IMR-90 (cell line): ENCODE data around the gene ELF5. TPM values are rescaled to one million over a fixed set of nuclear protein-coding genes. Genes with fewer than 3 reads are reported as not detected.

Experiments used
- ATAC-seq: fragments of 200-7000 bp; cut with Tn5 transposase; 2 replicates; pipeline ENCODE4 v1.9.1; 2020; ENCODE audit warnings: low read depth, mild to moderate bottlenecking, moderate library complexity
- BruUV-seq: library from RNA; stranded (reverse); fragments of 400-500 nt; replicated peaks from 2 replicates; lab custom pipeline; 2021; lab: Mats Ljungman, UMichigan
- CTCF ChIA-PET: fragments of 300-600 bp; formaldehyde crosslinking; extraction: SDS; loops from one replicate; lab custom pipeline; 2021; ENCODE audit warnings: antibody characterized with exemption; lab: Yijun Ruan, JAX
- POLR2A ChIA-PET: fragments of 300-600 bp; sonication (Branson Sonifier 250); formaldehyde crosslinking; loops from one replicate; lab custom pipeline; 2022; ENCODE audit warnings: antibody characterized with exemption; ENCODE audit not compliant: unreplicated experiment; lab: Charles Lee
- DNase-seq: peaks from one replicate; pipeline ENCODE4 v3.0.0; 2013
- H2AFZ ChIP-seq: replicated peaks from 2 replicates; pipeline ENCODE3; 2013; ENCODE audit warnings: low read length, mild to moderate bottlenecking; ENCODE audit not compliant: poor library complexity
- H2AK5ac ChIP-seq: 2 replicates; pipeline ENCODE4 v1.6.1; 2013; ENCODE audit warnings: low read depth, low read length, inconsistent platforms
- H2AK9ac ChIP-seq: replicated peaks from 2 replicates; pipeline ENCODE3; 2013; ENCODE audit warnings: mild to moderate bottlenecking, low read depth, low read length, moderate library complexity; ENCODE audit not compliant: poor library complexity
- H2BK120ac ChIP-seq: 2 replicates; pipeline ENCODE4 v1.6.1; 2013; ENCODE audit warnings: low read depth, low read length, inconsistent platforms
- H2BK15ac ChIP-seq: 3 replicates; pipeline ENCODE4 v1.6.1; 2013; ENCODE audit warnings: low read depth, low read length, inconsistent platforms
- H2BK20ac ChIP-seq: 2 replicates; pipeline ENCODE4 v1.6.1; 2013; ENCODE audit warnings: low read depth, mild to moderate bottlenecking, inconsistent platforms, low read length, moderate library complexity
- H2BK5ac ChIP-seq: 2 replicates; pipeline ENCODE4 v1.6.1; 2013; ENCODE audit warnings: mild to moderate bottlenecking, low read depth, low read length, inconsistent platforms; ENCODE audit not compliant: poor library complexity, severe bottlenecking
- H3K14ac ChIP-seq: replicated peaks from 2 replicates; pipeline ENCODE4 v1.6.1; 2013; ENCODE audit warnings: low read depth, low read length, inconsistent platforms
- H3K18ac ChIP-seq: 2 replicates; pipeline ENCODE4 v1.6.1; 2013; ENCODE audit warnings: low read depth, low read length, control low read depth
- H3K23ac ChIP-seq: 2 replicates; pipeline ENCODE4 v1.6.1; 2013; ENCODE audit warnings: low read depth, low read length, inconsistent platforms
- H3K27ac ChIP-seq: 2 replicates; pipeline ENCODE4 v1.5.1; 2013; ENCODE audit warnings: mild to moderate bottlenecking, control low read depth, low read length; ENCODE audit not compliant: insufficient read depth
- H3K27me3 ChIP-seq: 2 replicates; pipeline ENCODE4 v1.6.1; 2013; ENCODE audit warnings: low read length; ENCODE audit not compliant: control insufficient read depth, insufficient read depth
- H3K36me3 ChIP-seq: 2 replicates; pipeline ENCODE4 v1.6.1; 2013; ENCODE audit warnings: low read length, mixed read lengths; ENCODE audit not compliant: control insufficient read depth, insufficient read depth
- H3K4ac ChIP-seq: 2 replicates; pipeline ENCODE4 v1.6.1; 2013; ENCODE audit warnings: low read depth, low read length, inconsistent platforms
- H3K4me1 ChIP-seq: 2 replicates; pipeline ENCODE4 v1.6.1; 2013; ENCODE audit warnings: low read length, mixed read lengths; ENCODE audit not compliant: control insufficient read depth, insufficient read depth
- H3K4me2 ChIP-seq: 2 replicates; pipeline ENCODE4 v1.6.1; 2013; ENCODE audit warnings: low read depth, mild to moderate bottlenecking, control low read depth, low read length, moderate library complexity
- H3K4me3 ChIP-seq: 2 replicates; pipeline ENCODE4 v1.5.1; 2013; ENCODE audit warnings: low read depth, mild to moderate bottlenecking, control low read depth, low read length, moderate library complexity; ENCODE audit not compliant: insufficient read depth
- H3K56ac ChIP-seq: 2 replicates; pipeline ENCODE4 v1.6.1; 2013; ENCODE audit warnings: low read length, inconsistent platforms; ENCODE audit not compliant: insufficient read depth; ENCODE audit errors: extremely low read depth
- H3K79me1 ChIP-seq, 2 experiments: 2 replicates each; pipeline ENCODE4 v1.6.1; 2013; ENCODE audit warnings: low read length in 2 of 2, inconsistent platforms in 1 of 2, low read depth in 1 of 2
- H3K9ac ChIP-seq: 2 replicates; pipeline ENCODE4 v1.6.1; 2013; ENCODE audit warnings: low read depth, low read length, control low read depth
- H3K9me1 ChIP-seq: 2 replicates; pipeline ENCODE4 v1.6.1; 2013; ENCODE audit warnings: low read length, inconsistent platforms; ENCODE audit not compliant: insufficient read depth
- H3K9me3 ChIP-seq: 2 replicates; pipeline ENCODE4 v1.6.1; 2013; ENCODE audit warnings: low read length; ENCODE audit not compliant: control insufficient read depth, insufficient read depth
- H4K20me1 ChIP-seq: 2 replicates; pipeline ENCODE4 v1.6.1; 2013; ENCODE audit warnings: low read length, inconsistent platforms; ENCODE audit not compliant: insufficient read depth
- H4K5ac ChIP-seq: 2 replicates; pipeline ENCODE4 v1.6.1; 2013; ENCODE audit warnings: mild to moderate bottlenecking, low read depth, low read length, control low read depth
- H4K8ac ChIP-seq, 2 experiments: 2 replicates each; pipeline ENCODE4 v1.6.1; 2013; ENCODE audit warnings: low read depth in 2 of 2, low read length in 2 of 2, control low read depth in 1 of 2, inconsistent platforms in 1 of 2
- H4K91ac ChIP-seq: 2 replicates; pipeline ENCODE4 v1.6.1; 2013; ENCODE audit warnings: low read depth, low read length, inconsistent platforms; ENCODE audit not compliant: insufficient read depth
- BHLHE40 ChIP-seq: fragments of 150-350 bp; IDR thresholded peaks from 2 replicates; pipeline ENCODE4 v1.6.1; 2016; ENCODE audit warnings: mild to moderate bottlenecking, low read depth, low read length
- CEBPB ChIP-seq: IDR thresholded peaks from 2 replicates; pipeline ENCODE4 v1.6.1; 2012; ENCODE audit warnings: low read depth, low read length, improper control_type of control experiment
- CHD1 ChIP-seq: IDR thresholded peaks from 2 replicates; pipeline ENCODE4 v1.6.1; 2012; ENCODE audit warnings: low read depth, low read length, improper control_type of control experiment
- FOS ChIP-seq: fragments of 150-350 bp; IDR thresholded peaks from 2 replicates; pipeline ENCODE4 v1.6.1; 2016; ENCODE audit warnings: low read depth, low read length
- RCOR1 ChIP-seq: IDR thresholded peaks from 2 replicates; pipeline ENCODE4 v1.6.1; 2012; ENCODE audit warnings: mild to moderate bottlenecking, low read length, improper control_type of control experiment; ENCODE audit not compliant: insufficient replicate concordance
- SMC3 ChIP-seq: fragments of 150-350 bp; IDR thresholded peaks from 2 replicates; pipeline ENCODE4 v1.6.1; 2016; ENCODE audit warnings: low read depth, mild to moderate bottlenecking, antibody characterized with exemption, low read length, moderate library complexity
- WGBS, 2 experiments: methylation state at CpG; one replicate each; pipeline versions ENCODE4 v1.1.5 to v1.1.7; 2013; ENCODE audit warnings: missing lambda C conversion rate in 2 of 2; ENCODE audit not compliant: insufficient read length in 1 of 2; ENCODE audit errors: extremely low coverage in 2 of 2; 5-methylcytosine and 5-hydroxymethylcytosine counted together
- dilution Hi-C: fragments of 300-500 bp; cut with HindIII; formaldehyde crosslinking; loops from one replicate; pipeline ENCODE4 v1.14.3; 2018; ENCODE audit warnings: low sequenced_read_pairs; ENCODE audit not compliant: unreplicated experiment
- in situ Hi-C: fragments of 300-500 bp; cut with MboI; formaldehyde crosslinking; loops from 3 replicates; pipeline ENCODE4 v1.14.3; 2019; ENCODE audit warnings: low sequenced_read_pairs, inconsistent platforms, mixed read lengths
- intact Hi-C: fragments of 100-400 bp; cut with micrococcal nuclease; formaldehyde crosslinking; loops from 2 replicates; pipeline ENCODE4 v1.10.0; 2022
- polyA plus RNA-seq, 3 experiments: library from polyadenylated mRNA; depleted of rRNA; stranded (reverse); fragments of >200 nt; gene quantifications; 2 replicates each; pipeline ENCODE4 v1.2.3, GENCODE V29; 2012; ENCODE audit warnings: low replicate concordance in 1 of 3
- total RNA-seq: library from RNA; depleted of rRNA; stranded (reverse); fragments of >200 nt; gene quantifications from 2 replicates; pipeline ENCODE4 v1.2.3, GENCODE V29; 2012
- TF ChIP-seq, protein P1 (sequence below): fragments of 150-350 bp; IDR thresholded peaks from 2 replicates; pipeline ENCODE4 v1.6.1; 2017; ENCODE audit warnings: mild to moderate bottlenecking, antibody characterized with exemption, low read length, low read depth
- TF ChIP-seq, protein P2 (sequence below): fragments of 150-350 bp; IDR thresholded peaks from 2 replicates; pipeline ENCODE4 v1.6.1; 2016; ENCODE audit warnings: low read depth, mild to moderate bottlenecking, low read length, moderate library complexity, borderline replicate concordance

Gene ELF5
- total and polyA plus RNA-seq, 2 of the 4 experiments (the other 2 are of a cell fraction), result not detected

DNA sequence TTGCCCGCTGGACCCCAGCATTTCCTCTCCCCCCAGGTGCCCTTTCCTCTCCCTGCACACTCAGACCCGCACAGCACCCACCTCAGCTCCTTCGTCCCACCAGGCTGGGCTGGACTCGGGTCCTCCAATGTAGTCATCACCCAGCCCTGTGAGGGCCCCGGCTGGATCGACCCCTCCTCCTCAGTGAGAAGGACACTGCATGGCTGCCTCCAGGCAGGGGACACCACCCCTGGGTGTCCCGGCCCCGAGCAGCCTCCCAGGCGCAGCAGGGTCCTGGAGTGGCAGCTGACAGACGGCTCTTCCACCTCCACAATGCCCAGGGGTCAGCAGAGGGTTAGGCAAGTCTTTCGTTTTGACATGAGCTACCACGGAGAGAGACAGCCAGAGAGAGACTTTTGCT lies 11.1 kb upstream of the ELF5 start:
- H3K36me3 ChIP-seq, result no peaks in the 10 kb centered on the region
- no peaks in the 10 kb centered on the region for H3K79me1 ChIP-seq
- no peaks in the 10 kb centered on the region for H3K4me1 ChIP-seq
- no peak overlapping the region for H3K14ac ChIP-seq
- in situ Hi-C loops (no loop called here), dilution Hi-C loops (no loop called here), intact Hi-C loops (no loop called here)
- no peak overlapping the region for H3K27ac ChIP-seq
- H3K4ac ChIP-seq, result no peak overlapping the region
- no peak overlapping the region for H2AK5ac ChIP-seq
- H3K4me2 ChIP-seq, result no peak overlapping the region
- no peak overlapping the region for H2BK15ac ChIP-seq
- H3K9ac ChIP-seq, result no peak overlapping the region
- H2AFZ ChIP-seq, result no peak overlapping the region
- ChIA-PET CTCF (no interaction called here), POLR2A (no interaction called here)
- no peak overlapping the region for H3K56ac ChIP-seq
- BruUV-seq, result no TSS peak
- ATAC-seq, result no peak
- H2BK120ac ChIP-seq, result no peak overlapping the region
- no peaks in the 10 kb centered on the region for H4K20me1 ChIP-seq
- peaks cover 48% of the 10 kb centered on the region for H3K27me3 ChIP-seq
- WGBS, 2 experiments, result 57% methylated on average over 3 of the region's 12 CpGs; no CpG with 5 or more reads in 1 of the 2 experiments
- no peak for DNase-seq
- no peak overlapping the region for H4K91ac ChIP-seq
- no peak overlapping the region for H4K5ac ChIP-seq
- no peak overlapping the region for H2AK9ac ChIP-seq
- H3K9me1 ChIP-seq, result no peaks in the 10 kb centered on the region
- no peak overlapping the region for H3K23ac ChIP-seq
- H3K18ac ChIP-seq, result no peak overlapping the region
- no peak overlapping the region for H3K4me3 ChIP-seq
- H4K8ac ChIP-seq, result no peak overlapping the region
- TF ChIP-seq CHD1 (no peak), SMC3 (no peak), FOS (no peak), RCOR1 (no peak), CEBPB (no peak), BHLHE40 (no peak)
- TF ChIP-seq, protein P1, sequence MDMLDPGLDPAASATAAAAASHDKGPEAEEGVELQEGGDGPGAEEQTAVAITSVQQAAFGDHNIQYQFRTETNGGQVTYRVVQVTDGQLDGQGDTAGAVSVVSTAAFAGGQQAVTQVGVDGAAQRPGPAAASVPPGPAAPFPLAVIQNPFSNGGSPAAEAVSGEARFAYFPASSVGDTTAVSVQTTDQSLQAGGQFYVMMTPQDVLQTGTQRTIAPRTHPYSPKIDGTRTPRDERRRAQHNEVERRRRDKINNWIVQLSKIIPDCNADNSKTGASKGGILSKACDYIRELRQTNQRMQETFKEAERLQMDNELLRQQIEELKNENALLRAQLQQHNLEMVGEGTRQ, result no peak
- TF ChIP-seq, protein P2, sequence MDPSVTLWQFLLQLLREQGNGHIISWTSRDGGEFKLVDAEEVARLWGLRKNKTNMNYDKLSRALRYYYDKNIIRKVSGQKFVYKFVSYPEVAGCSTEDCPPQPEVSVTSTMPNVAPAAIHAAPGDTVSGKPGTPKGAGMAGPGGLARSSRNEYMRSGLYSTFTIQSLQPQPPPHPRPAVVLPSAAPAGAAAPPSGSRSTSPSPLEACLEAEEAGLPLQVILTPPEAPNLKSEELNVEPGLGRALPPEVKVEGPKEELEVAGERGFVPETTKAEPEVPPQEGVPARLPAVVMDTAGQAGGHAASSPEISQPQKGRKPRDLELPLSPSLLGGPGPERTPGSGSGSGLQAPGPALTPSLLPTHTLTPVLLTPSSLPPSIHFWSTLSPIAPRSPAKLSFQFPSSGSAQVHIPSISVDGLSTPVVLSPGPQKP, result no peak
- H2BK20ac ChIP-seq, result no peak overlapping the region
- no peak overlapping the region for H2BK5ac ChIP-seq
- H3K9me3 ChIP-seq, result no peaks in the 10 kb centered on the region
